ENCODE results near the gene CGNL1.

Gene CGNL1

GRCh38 chr15:57554063-57554811 lies 177.9 kb downstream of the CGNL1 start:
- Histone ChIP-seq H3K9me2 (replicated peaks; ENCODE audit: insufficient read depth, low read length) (no peaks in the 10 kb centered on the region), H3K4me1 (ENCODE audit: low read length) (no peaks in the 10 kb centered on the region), H2AFZ (ENCODE audit: low read length) (no peak overlapping the region), H3K4me3 (ENCODE audit: low read length) (no peak overlapping the region), H3K4me2 (ENCODE audit: low read depth, low read length) (no peak overlapping the region), H4K20me1 (ENCODE audit: insufficient read depth, low read length) (no peaks in the 10 kb centered on the region), H3K9me3 (replicated peaks; ENCODE audit: insufficient read depth, low read length) (no peaks in the 10 kb centered on the region), H3K79me2 (ENCODE audit: low read length) (no peaks in the 10 kb centered on the region), H3K27me3 (replicated peaks; ENCODE audit: insufficient read depth, low read length) (no peaks in the 10 kb centered on the region), H3K9ac (ENCODE audit: low read length) (no peak overlapping the region), H3K27ac (ENCODE audit: low read length) (no peak overlapping the region), H3F3A (ENCODE audit: insufficient read depth, low read length) (no peaks in the 10 kb centered on the region), H3K36me3 (replicated peaks; ENCODE audit: insufficient read depth, low read length) (no peaks in the 10 kb centered on the region)
- TF ChIP-seq CTCF (IDR thresholded peaks at IDR 0.05; ENCODE audit: low read length) = no peak
- TF ChIP-seq EZH2 (optimal IDR thresholded peaks at IDR 0.05; ENCODE audit: low read depth, low read length) = no peak
- no peak for TF ChIP-seq EZH2phosphoT487 (IDR thresholded peaks at IDR 0.05; ENCODE audit: low read length)
- DNase-seq = no peak

- H3K9ac ChIP-seq (ENCODE audit: low read length) = no peak overlapping the region
- H3K27ac ChIP-seq (ENCODE audit: low read length) = no peak overlapping the region
- DNase-seq = no peak
- no peak for TF ChIP-seq EZH2phosphoT487 (IDR thresholded peaks at IDR 0.05; ENCODE audit: low read length)
- TF ChIP-seq CTCF (IDR thresholded peaks at IDR 0.05; ENCODE audit: low read length) = no peak
- no peak for TF ChIP-seq EZH2 (optimal IDR thresholded peaks at IDR 0.05; ENCODE audit: low read depth, low read length)
- no peaks in the 10 kb centered on the region for H3K27me3 ChIP-seq (replicated peaks; ENCODE audit: insufficient read depth, low read length)
- no peaks in the 10 kb centered on the region for H3F3A ChIP-seq (ENCODE audit: insufficient read depth, low read length)
- H3K36me3 ChIP-seq (replicated peaks; ENCODE audit: insufficient read depth, low read length) = no peaks in the 10 kb centered on the region
- H4K20me1 ChIP-seq (ENCODE audit: insufficient read depth, low read length) = no peaks in the 10 kb centered on the region
- H3K4me3 ChIP-seq (ENCODE audit: low read length) = no peak overlapping the region
- no peak overlapping the region for H3K4me2 ChIP-seq (ENCODE audit: low read depth, low read length)
- no peaks in the 10 kb centered on the region for H3K79me2 ChIP-seq (ENCODE audit: low read length)
- no peaks in the 10 kb centered on the region for H3K9me2 ChIP-seq (replicated peaks; ENCODE audit: insufficient read depth, low read length)
- no peaks in the 10 kb centered on the region for H3K9me3 ChIP-seq (replicated peaks; ENCODE audit: insufficient read depth, low read length)
- H2AFZ ChIP-seq (ENCODE audit: low read length) = no peak overlapping the region
- H3K4me1 ChIP-seq (ENCODE audit: low read length) = no peaks in the 10 kb centered on the region
Measured at GRCh38 chr15:57554812-57555179, 178.5 kb downstream of the CGNL1 start.

GRCh38 chr15:57555270-57555669 lies 179.0 kb downstream of the CGNL1 start:
- Histone ChIP-seq H3K9me2 (replicated peaks; ENCODE audit: insufficient read depth, low read length) (no peaks in the 10 kb centered on the region), H3K4me3 (ENCODE audit: low read length) (no peak overlapping the region), H3K9ac (ENCODE audit: low read length) (no peak overlapping the region), H2AFZ (ENCODE audit: low read length) (no peak overlapping the region), H4K20me1 (ENCODE audit: insufficient read depth, low read length) (no peaks in the 10 kb centered on the region), H3K27ac (ENCODE audit: low read length) (no peak overlapping the region), H3K4me1 (ENCODE audit: low read length) (no peaks in the 10 kb centered on the region), H3K36me3 (replicated peaks; ENCODE audit: insufficient read depth, low read length) (no peaks in the 10 kb centered on the region), H3K9me3 (replicated peaks; ENCODE audit: insufficient read depth, low read length) (no peaks in the 10 kb centered on the region), H3K4me2 (ENCODE audit: low read depth, low read length) (no peak overlapping the region), H3K79me2 (ENCODE audit: low read length) (no peaks in the 10 kb centered on the region), H3F3A (ENCODE audit: insufficient read depth, low read length) (no peaks in the 10 kb centered on the region), H3K27me3 (replicated peaks; ENCODE audit: insufficient read depth, low read length) (no peaks in the 10 kb centered on the region)
- TF ChIP-seq CTCF (IDR thresholded peaks at IDR 0.05; ENCODE audit: low read length) (no peak), EZH2phosphoT487 (IDR thresholded peaks at IDR 0.05; ENCODE audit: low read length) (no peak), EZH2 (optimal IDR thresholded peaks at IDR 0.05; ENCODE audit: low read depth, low read length) (no peak)
- no peak for DNase-seq
